ENCODE results near the gene CINP. TPM values are rescaled to one million over a fixed set of nuclear protein-coding genes. Genes with fewer than 3 reads are reported as not detected.

Gene CINP
- polyA plus RNA-seq, 1 donor from 2014 or later = 23.1 TPM

- peak; percentile 97 for TF ChIP-seq RAD21 (conservative IDR thresholded peaks at IDR 0.05)
- peak; percentile 27 for TF ChIP-seq EP300 (conservative IDR thresholded peaks at IDR 0.05; ENCODE audit: poor library complexity, severe bottlenecking)
- peak; percentile 91 for TF ChIP-seq MXI1 (conservative IDR thresholded peaks at IDR 0.05; ENCODE audit: poor library complexity, severe bottlenecking)
- TF ChIP-seq CTCF (IDR thresholded peaks at IDR 0.05; ENCODE audit: poor library complexity, severe bottlenecking) = peak; percentile 99
- TF ChIP-seq EZH2 (IDR thresholded peaks at IDR 0.05; ENCODE audit: borderline replicate concordance, insufficient read depth, low read length, poor library complexity, severe bottlenecking) = no peak
- TF ChIP-seq SMC3 (conservative IDR thresholded peaks at IDR 0.05; ENCODE audit: poor library complexity) = peak; percentile 93
- Histone ChIP-seq H3K27ac (ENCODE audit: low read length) (no peak overlapping the region), H3K27me3 (ENCODE audit: insufficient read depth, low read depth, low read length) (no peaks in the 10 kb centered on the region), H3K9me3 (ENCODE audit: low read length) (no peaks in the 10 kb centered on the region), H3F3A (ENCODE audit: insufficient read depth, low read length, poor library complexity, severe bottlenecking) (peaks cover 5% of the 10 kb centered on the region), H2AFZ (ENCODE audit: low read depth, low read length) (no peak overlapping the region), H3K36me3 (ENCODE audit: insufficient read depth, low read length) (no peaks in the 10 kb centered on the region), H3K4me3 (ENCODE audit: low read length) (peak overlapping the region; percentile 69), H4K20me1 (ENCODE audit: insufficient read depth) (no peaks in the 10 kb centered on the region), H3K79me2 (replicated peaks; ENCODE audit: insufficient read depth, low read length) (no peaks in the 10 kb centered on the region), H3K9me2 (ENCODE audit: insufficient read depth, low read length) (no peaks in the 10 kb centered on the region), H3K4me2 (ENCODE audit: low read length) (peak overlapping the region; percentile 69), H3K9ac (ENCODE audit: low read length) (peak overlapping the region; percentile 39)
These were observed 48.3 kb downstream of the CINP start for GRCh38 chr14:102314242-102315011.

GRCh38 chr14:102304611-102305506 lies 57.8 kb downstream of the CINP start, which contains the start of gene MOK:
MOK (minus strand) TSS chr14:102305164; CDS start chr14:102304968, 196 bp downstream.
- no peaks in the 10 kb centered on the region for H3K27me3 ChIP-seq (ENCODE audit: insufficient read depth, low read depth, low read length)
- H3K36me3 ChIP-seq (ENCODE audit: insufficient read depth, low read length) = no peaks in the 10 kb centered on the region
- peaks cover 17% of the 10 kb centered on the region for H3K79me2 ChIP-seq (replicated peaks; ENCODE audit: insufficient read depth, low read length)
- no peaks in the 10 kb centered on the region for H4K20me1 ChIP-seq (ENCODE audit: insufficient read depth)
- H3K9me3 ChIP-seq (ENCODE audit: low read length) = no peaks in the 10 kb centered on the region
- no peaks in the 10 kb centered on the region for H3K9me2 ChIP-seq (ENCODE audit: insufficient read depth, low read length)
- peak within 1 kb of the TSS; percentile 84 for H3K27ac ChIP-seq (ENCODE audit: low read length)
- peak within 1 kb of the TSS; percentile 68 for H3K9ac ChIP-seq (ENCODE audit: low read length)
- peak within 1 kb of the TSS; percentile 98 for H3K4me2 ChIP-seq (ENCODE audit: low read length)
- peak within 1 kb of the TSS; percentile 92 for H3K4me3 ChIP-seq (ENCODE audit: low read length)
- no peaks in the 10 kb centered on the region for H3F3A ChIP-seq (ENCODE audit: insufficient read depth, low read length, poor library complexity, severe bottlenecking)
- TF ChIP-seq SMC3 (conservative IDR thresholded peaks at IDR 0.05; ENCODE audit: poor library complexity) = peak; percentile 17
- peak; percentile 21 for TF ChIP-seq REST (IDR thresholded peaks at IDR 0.05; ENCODE audit: borderline replicate concordance)
- TF ChIP-seq POLR2AphosphoS5 (IDR thresholded peaks at IDR 0.05) = peak; percentile 66
- no peak for TF ChIP-seq TAF1 (IDR thresholded peaks at IDR 0.05; ENCODE audit: low read depth)
- no peak for TF ChIP-seq CTCF (IDR thresholded peaks at IDR 0.05; ENCODE audit: poor library complexity, severe bottlenecking)
- peak; percentile 51 for TF ChIP-seq EP300 (conservative IDR thresholded peaks at IDR 0.05; ENCODE audit: poor library complexity, severe bottlenecking)
- TF ChIP-seq MXI1 (conservative IDR thresholded peaks at IDR 0.05; ENCODE audit: poor library complexity, severe bottlenecking) = peak; percentile 95
- no peak for TF ChIP-seq RAD21 (conservative IDR thresholded peaks at IDR 0.05)
- TF ChIP-seq EZH2 (IDR thresholded peaks at IDR 0.05; ENCODE audit: borderline replicate concordance, insufficient read depth, low read length, poor library complexity, severe bottlenecking) = no peak
- peak within 1 kb of the TSS; percentile 80 for H2AFZ ChIP-seq (ENCODE audit: low read depth, low read length)

Measured in neural cell (in vitro differentiated cells).